Measurements from ENCODE around the gene ANKRD20A1.
"Not testable (repeated sequence)": the region's sequence is repeated elsewhere in the genome, so short reads cannot be mapped to it uniquely, and the experiment has no call there.

Gene ANKRD20A1

GRCh38 chr9:67858871-67859270, at the start of gene ANKRD20A1:
Gene ANKRD20A1 (plus strand): TSS chr9:67858931. CDS start chr9:67859427, 496 bp downstream.
- not testable (repeated sequence) for DNase-seq

- not testable (repeated sequence) for DNase-seq
Measured at GRCh38 chr9:67832088-67832487, 26.6 kb upstream of the ANKRD20A1 start.
